Measurements from ENCODE around the gene FOXL3.
"Not testable (repeated sequence)": the region's sequence is repeated elsewhere in the genome, so short reads cannot be mapped to it uniquely, and the experiment has no call there.

FOXL3 gene

GRCh38 chr7:327233-327931 lies 37.4 kb downstream of the FOXL3 start:
- H3K27me3 Mint-ChIP-seq = no peaks in the 10 kb centered on the region
- H3K27ac Mint-ChIP-seq = no peak overlapping the region
- H3K4me3 Mint-ChIP-seq = no peak overlapping the region
- no peaks in the 10 kb centered on the region for H3K4me1 Mint-ChIP-seq
- no peaks in the 10 kb centered on the region for H3K9me3 Mint-ChIP-seq
- no peaks in the 10 kb centered on the region for H3K36me3 Mint-ChIP-seq

GRCh38 chr7:327991-328702 lies 38.2 kb downstream of the FOXL3 start:
- H3K27ac Mint-ChIP-seq = no peak overlapping the region
- no peak overlapping the region for H3K4me3 Mint-ChIP-seq
- H3K27me3 Mint-ChIP-seq = no peaks in the 10 kb centered on the region
- H3K9me3 Mint-ChIP-seq = no peaks in the 10 kb centered on the region
- no peaks in the 10 kb centered on the region for H3K4me1 Mint-ChIP-seq
- H3K36me3 Mint-ChIP-seq = no peaks in the 10 kb centered on the region

- Mint-ChIP-seq H3K36me3 (no peaks in the 10 kb centered on the region), H3K27me3 (no peaks in the 10 kb centered on the region), H3K9me3 (no peaks in the 10 kb centered on the region), H3K4me3 (no peak overlapping the region), H3K27ac (no peak overlapping the region), H3K4me1 (peaks cover 4% of the 10 kb centered on the region)
These were observed 39.8 kb downstream of the FOXL3 start for GRCh38 chr7:329691-330281.

- Mint-ChIP-seq H3K4me1 (peaks cover 7% of the 10 kb centered on the region), H3K4me3 (no peak overlapping the region), H3K27ac (peak overlapping the region; percentile 48)
These were observed 40.7 kb downstream of the FOXL3 start for GRCh38 chr7:330511-331230.

GRCh38 chr7:332020-332517 lies 42.1 kb downstream of the FOXL3 start:
- Mint-ChIP-seq H3K27ac (peak overlapping the region; percentile 23), H3K4me3 (no peak overlapping the region), H3K4me1 (peaks cover 8% of the 10 kb centered on the region), H3K27me3 (no peaks in the 10 kb centered on the region), H3K9me3 (no peaks in the 10 kb centered on the region), H3K36me3 (no peaks in the 10 kb centered on the region)

More at GRCh38 chr7:330511-331230, 40.7 kb downstream of the FOXL3 start:
- no peaks in the 10 kb centered on the region for H3K36me3 Mint-ChIP-seq
- H3K9me3 Mint-ChIP-seq = no peaks in the 10 kb centered on the region
- H3K27me3 Mint-ChIP-seq = no peaks in the 10 kb centered on the region

GRCh38 chr7:332646-333392 lies 42.8 kb downstream of the FOXL3 start:
- Mint-ChIP-seq H3K36me3 (no peaks in the 10 kb centered on the region), H3K4me3 (no peak overlapping the region), H3K4me1 (peaks cover 13% of the 10 kb centered on the region), H3K27ac (no peak overlapping the region), H3K9me3 (no peaks in the 10 kb centered on the region), H3K27me3 (no peaks in the 10 kb centered on the region)

- no peak overlapping the region for H3K4me3 Mint-ChIP-seq
- H3K27me3 Mint-ChIP-seq = no peaks in the 10 kb centered on the region
- H3K9me3 Mint-ChIP-seq = no peaks in the 10 kb centered on the region
- H3K27ac Mint-ChIP-seq = no peak overlapping the region
- no peaks in the 10 kb centered on the region for H3K36me3 Mint-ChIP-seq
- peaks cover 13% of the 10 kb centered on the region for H3K4me1 Mint-ChIP-seq
These were observed 43.4 kb downstream of the FOXL3 start for GRCh38 chr7:333393-333764.

GRCh38 chr7:334618-335357 lies 44.8 kb downstream of the FOXL3 start:
- Mint-ChIP-seq H3K4me3 (no peak overlapping the region), H3K36me3 (no peaks in the 10 kb centered on the region), H3K27ac (peak overlapping the region; percentile 19), H3K4me1 (peaks cover 13% of the 10 kb centered on the region), H3K9me3 (no peaks in the 10 kb centered on the region), H3K27me3 (no peaks in the 10 kb centered on the region)

- no peaks in the 10 kb centered on the region for H3K9me3 Mint-ChIP-seq
- no peak overlapping the region for H3K27ac Mint-ChIP-seq
- no peak overlapping the region for H3K4me3 Mint-ChIP-seq
- peaks cover 13% of the 10 kb centered on the region for H3K4me1 Mint-ChIP-seq
- no peaks in the 10 kb centered on the region for H3K27me3 Mint-ChIP-seq
- no peaks in the 10 kb centered on the region for H3K36me3 Mint-ChIP-seq
These were observed 45.6 kb downstream of the FOXL3 start for GRCh38 chr7:335358-336148.

- H3K4me3 Mint-ChIP-seq, H3K27me3 Mint-ChIP-seq, H3K9me3 Mint-ChIP-seq, H3K27ac Mint-ChIP-seq, H3K36me3 Mint-ChIP-seq: not testable (repeated sequence)
- H3K4me1 Mint-ChIP-seq = peaks cover 13% of the 10 kb centered on the region
These were observed 46.2 kb downstream of the FOXL3 start for GRCh38 chr7:336149-336533.

- H3K27ac Mint-ChIP-seq = no peak overlapping the region
- peaks cover 13% of the 10 kb centered on the region for H3K4me1 Mint-ChIP-seq
- no peaks in the 10 kb centered on the region for H3K27me3 Mint-ChIP-seq
- no peaks in the 10 kb centered on the region for H3K36me3 Mint-ChIP-seq
- H3K9me3 Mint-ChIP-seq = no peaks in the 10 kb centered on the region
- no peak overlapping the region for H3K4me3 Mint-ChIP-seq
These were observed 47.0 kb downstream of the FOXL3 start for GRCh38 chr7:336810-337566.

- Mint-ChIP-seq H3K36me3 (no peaks in the 10 kb centered on the region), H3K27me3 (no peaks in the 10 kb centered on the region), H3K27ac (no peak overlapping the region), H3K4me3 (no peak overlapping the region), H3K4me1 (peaks cover 13% of the 10 kb centered on the region), H3K9me3 (no peaks in the 10 kb centered on the region)
These were observed 47.6 kb downstream of the FOXL3 start for GRCh38 chr7:337567-337951.

- no peaks in the 10 kb centered on the region for H3K36me3 Mint-ChIP-seq
- no peaks in the 10 kb centered on the region for H3K9me3 Mint-ChIP-seq
These were observed 48.5 kb downstream of the FOXL3 start for GRCh38 chr7:338295-339061.

More at GRCh38 chr7:338295-339061, 48.5 kb downstream of the FOXL3 start:
- Mint-ChIP-seq H3K27ac (no peak overlapping the region), H3K4me1 (peaks cover 13% of the 10 kb centered on the region), H3K4me3 (no peak overlapping the region), H3K27me3 (no peaks in the 10 kb centered on the region)
